ENCODE results near the gene SLC44A1. TPM values are rescaled to one million over a fixed set of nuclear protein-coding genes. Genes with fewer than 3 reads are reported as not detected.

Gene SLC44A1
- total RNA-seq, 1 donor from 2014 or later, result 9.6 TPM

DNA sequence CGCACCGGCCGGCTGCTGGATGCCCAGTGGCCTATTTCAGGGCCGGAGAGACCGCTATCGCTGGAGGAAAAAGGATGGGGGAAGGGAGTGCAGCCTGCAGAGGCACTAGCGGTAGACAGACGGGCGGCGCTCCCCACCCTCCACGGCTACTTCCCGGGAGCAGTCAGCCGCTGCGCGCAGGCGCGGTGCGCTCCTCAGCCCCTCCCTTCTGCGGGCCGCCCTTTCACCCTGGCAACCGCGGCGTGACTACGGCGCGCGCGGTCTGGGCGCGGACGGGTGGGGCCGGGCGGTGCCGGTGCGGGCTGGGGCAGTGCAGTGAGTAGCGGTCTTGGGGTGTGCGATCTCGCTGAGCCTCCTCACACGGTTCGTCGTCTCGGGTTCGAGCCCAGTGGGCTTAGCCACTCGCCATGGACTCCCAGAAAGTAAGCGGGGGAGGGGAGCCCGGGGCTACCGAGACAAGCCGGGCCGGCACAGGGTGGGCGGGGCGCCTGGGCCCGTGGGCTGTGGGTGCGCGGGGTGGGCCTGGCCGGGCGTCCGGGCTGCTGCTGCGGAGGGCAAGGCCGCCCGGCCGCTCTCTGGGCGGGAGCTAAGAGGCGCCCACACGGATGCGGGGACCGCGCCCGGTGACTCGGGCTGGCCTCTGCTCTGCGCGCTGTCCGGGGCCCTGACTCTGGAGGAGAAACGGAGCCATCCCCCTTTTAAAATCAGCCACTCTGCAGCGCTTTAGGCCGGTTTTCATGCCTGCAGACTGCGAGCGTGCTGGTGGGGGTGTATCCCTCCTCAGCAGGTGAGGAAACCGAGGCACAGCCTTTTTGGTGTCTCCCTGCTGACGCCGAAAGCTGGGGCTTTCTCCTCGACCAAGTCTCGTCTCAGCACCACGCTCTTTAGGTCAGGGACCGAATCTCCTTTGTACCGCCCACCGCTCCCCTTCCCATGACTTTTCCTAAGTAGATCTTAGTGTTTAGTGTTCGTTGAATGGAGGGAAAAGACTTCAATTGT is 203.7 kb downstream of the SLC44A1 start, which contains the start of gene FSD1L:
Gene FSD1L, plus strand, starts transcription at position 221 of the 999 bp plus-strand sequence. Its CDS starts 187 bp downstream, at position 408.
- H3K27ac Mint-ChIP-seq (ENCODE audit: unreplicated experiment), result peak within 1 kb of the TSS; percentile 95
- H3K9me3 Mint-ChIP-seq (ENCODE audit: unreplicated experiment), result peaks cover 9% of the 10 kb centered on the region
- TF ChIP-seq, protein P1, sequence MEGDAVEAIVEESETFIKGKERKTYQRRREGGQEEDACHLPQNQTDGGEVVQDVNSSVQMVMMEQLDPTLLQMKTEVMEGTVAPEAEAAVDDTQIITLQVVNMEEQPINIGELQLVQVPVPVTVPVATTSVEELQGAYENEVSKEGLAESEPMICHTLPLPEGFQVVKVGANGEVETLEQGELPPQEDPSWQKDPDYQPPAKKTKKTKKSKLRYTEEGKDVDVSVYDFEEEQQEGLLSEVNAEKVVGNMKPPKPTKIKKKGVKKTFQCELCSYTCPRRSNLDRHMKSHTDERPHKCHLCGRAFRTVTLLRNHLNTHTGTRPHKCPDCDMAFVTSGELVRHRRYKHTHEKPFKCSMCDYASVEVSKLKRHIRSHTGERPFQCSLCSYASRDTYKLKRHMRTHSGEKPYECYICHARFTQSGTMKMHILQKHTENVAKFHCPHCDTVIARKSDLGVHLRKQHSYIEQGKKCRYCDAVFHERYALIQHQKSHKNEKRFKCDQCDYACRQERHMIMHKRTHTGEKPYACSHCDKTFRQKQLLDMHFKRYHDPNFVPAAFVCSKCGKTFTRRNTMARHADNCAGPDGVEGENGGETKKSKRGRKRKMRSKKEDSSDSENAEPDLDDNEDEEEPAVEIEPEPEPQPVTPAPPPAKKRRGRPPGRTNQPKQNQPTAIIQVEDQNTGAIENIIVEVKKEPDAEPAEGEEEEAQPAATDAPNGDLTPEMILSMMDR (IDR thresholded peaks at IDR 0.05; ENCODE audit: partially characterized antibody, unreplicated experiment), result no peak

DNA sequence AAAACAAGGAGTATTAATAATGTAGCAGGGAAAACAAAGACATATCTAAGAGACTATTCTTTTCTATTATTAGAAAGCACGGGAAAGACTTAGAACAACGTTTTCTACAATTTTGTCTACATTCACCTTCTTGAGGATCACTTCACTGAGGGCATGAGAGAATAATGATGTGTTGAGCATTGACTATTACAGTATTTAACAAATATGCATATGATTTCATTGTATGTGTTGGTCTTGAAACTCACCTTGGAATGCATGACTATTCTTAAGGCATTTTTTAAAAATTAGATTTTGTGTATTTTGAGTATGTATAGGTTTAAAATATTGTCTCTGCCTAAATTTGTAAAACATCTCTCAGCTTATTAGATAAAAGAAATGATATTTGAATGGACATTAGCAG is 204.6 kb downstream of the SLC44A1 start:
- peaks cover 9% of the 10 kb centered on the region for H3K9me3 Mint-ChIP-seq (ENCODE audit: unreplicated experiment)
- peaks cover 6% of the 10 kb centered on the region for H3K27me3 Mint-ChIP-seq (ENCODE audit: unreplicated experiment)
- H3K27ac Mint-ChIP-seq (ENCODE audit: unreplicated experiment), result peak overlapping the region; percentile 81
- H3K4me3 Mint-ChIP-seq (ENCODE audit: unreplicated experiment), result peak overlapping the region; percentile 95
- TF ChIP-seq, protein P1 (IDR thresholded peaks at IDR 0.05; ENCODE audit: partially characterized antibody, unreplicated experiment), result no peak
- H3K36me3 Mint-ChIP-seq (ENCODE audit: unreplicated experiment), result no peaks in the 10 kb centered on the region
- peaks cover 20% of the 10 kb centered on the region for H3K4me1 Mint-ChIP-seq (ENCODE audit: low read depth, unreplicated experiment)
- DNase-seq, result no peak

More for the DNA sequence above, 203.7 kb downstream of the SLC44A1 start, which contains the start of gene FSD1L:
- Mint-ChIP-seq H3K27me3 (ENCODE audit: unreplicated experiment) (peaks cover 6% of the 10 kb centered on the region), H3K36me3 (ENCODE audit: unreplicated experiment) (no peaks in the 10 kb centered on the region), H3K4me3 (ENCODE audit: unreplicated experiment) (peak within 1 kb of the TSS; percentile 95), H3K4me1 (ENCODE audit: low read depth, unreplicated experiment) (peaks cover 20% of the 10 kb centered on the region)
- DNase-seq, result peak; percentile 97

- Mint-ChIP-seq H3K4me3 (ENCODE audit: unreplicated experiment) (no peak overlapping the region), H3K4me1 (ENCODE audit: low read depth, unreplicated experiment) (peaks cover 20% of the 10 kb centered on the region), H3K36me3 (ENCODE audit: unreplicated experiment) (peaks cover 4% of the 10 kb centered on the region), H3K27ac (ENCODE audit: unreplicated experiment) (no peak overlapping the region), H3K9me3 (ENCODE audit: unreplicated experiment) (peaks cover 9% of the 10 kb centered on the region), H3K27me3 (ENCODE audit: unreplicated experiment) (peaks cover 2% of the 10 kb centered on the region)
- no peak for DNase-seq
- TF ChIP-seq, protein P1 (IDR thresholded peaks at IDR 0.05; ENCODE audit: partially characterized antibody, unreplicated experiment), result no peak
Measured at GRCh38 chr9:105452185-105452584, 207.7 kb downstream of the SLC44A1 start.

- TF ChIP-seq, protein P1 (IDR thresholded peaks at IDR 0.05; ENCODE audit: partially characterized antibody, unreplicated experiment), result no peak
- Mint-ChIP-seq H3K27ac (ENCODE audit: unreplicated experiment) (no peak overlapping the region), H3K36me3 (ENCODE audit: unreplicated experiment) (peaks cover 5% of the 10 kb centered on the region)
Measured at GRCh38 chr9:105455836-105456475, 211.5 kb downstream of the SLC44A1 start.

More at GRCh38 chr9:105455836-105456475, 211.5 kb downstream of the SLC44A1 start:
- DNase-seq, result no peak
- H3K27me3 Mint-ChIP-seq (ENCODE audit: unreplicated experiment), result no peaks in the 10 kb centered on the region
- no peaks in the 10 kb centered on the region for H3K9me3 Mint-ChIP-seq (ENCODE audit: unreplicated experiment)
- no peak overlapping the region for H3K4me3 Mint-ChIP-seq (ENCODE audit: unreplicated experiment)
- H3K4me1 Mint-ChIP-seq (ENCODE audit: low read depth, unreplicated experiment), result peaks cover 12% of the 10 kb centered on the region

Measured in glutamatergic neuron (in vitro differentiated cells).